MM.1S (cell line): ENCODE measurements around the gene PCDHA4.

Experiments used
- DNase-seq: peaks from one replicate; pipeline ENCODE4 v3.0.0-alpha.2; 2015
- H2AFZ ChIP-seq: fragments of 300-600 bp; sonication (generic); 2 replicates; pipeline ENCODE4 v1.6.0; 2016; ENCODE audit warnings: antibody characterized with exemption, low read length
- H3F3A ChIP-seq: fragments of 300-600 bp; sonication (generic); 2 replicates; pipeline ENCODE4 v1.6.1; 2016; ENCODE audit warnings: mild to moderate bottlenecking, antibody characterized with exemption, low read length, moderate library complexity, mixed read lengths; ENCODE audit not compliant: insufficient read depth
- H3K27ac ChIP-seq: fragments of 300-600 bp; sonication (generic); 2 replicates; pipeline ENCODE4 v1.5.1; 2016; ENCODE audit warnings: mild to moderate bottlenecking, low read length
- H3K27me3 ChIP-seq: fragments of 300-600 bp; sonication (generic); replicated peaks from 2 replicates; pipeline ENCODE4 v1.6.0; 2016; ENCODE audit warnings: low read length; ENCODE audit not compliant: insufficient read depth
- H3K36me3 ChIP-seq: fragments of 300-600 bp; sonication (generic); replicated peaks from 2 replicates; pipeline ENCODE4 v1.6.1; 2016; ENCODE audit warnings: mild to moderate bottlenecking, low read length, mixed read lengths; ENCODE audit not compliant: insufficient read depth
- H3K4me1 ChIP-seq: fragments of 300-600 bp; sonication (generic); 2 replicates; pipeline ENCODE4 v1.6.1; 2016; ENCODE audit warnings: low read length, mixed read lengths
- H3K4me2 ChIP-seq: fragments of 300-600 bp; sonication (generic); 2 replicates; pipeline ENCODE4 v1.6.0; 2016; ENCODE audit warnings: low read depth, low read length
- H3K4me3 ChIP-seq: fragments of 300-600 bp; sonication (generic); 2 replicates; pipeline ENCODE4 v1.5.1; 2016; ENCODE audit warnings: low read length, mixed read lengths
- H3K79me2 ChIP-seq: fragments of 300-600 bp; sonication (generic); 2 replicates; pipeline ENCODE4 v1.6.1; 2016; ENCODE audit warnings: mixed run types, low read length, mixed read lengths
- H3K9ac ChIP-seq: fragments of 300-600 bp; sonication (generic); 2 replicates; pipeline ENCODE4 v1.6.1; 2016; ENCODE audit warnings: low read length, mixed read lengths
- H3K9me2 ChIP-seq: fragments of 300-600 bp; sonication (generic); replicated peaks from 2 replicates; pipeline ENCODE4 v1.6.1; 2016; ENCODE audit warnings: mild to moderate bottlenecking, low read length, mixed read lengths; ENCODE audit not compliant: insufficient read depth
- H3K9me3 ChIP-seq: fragments of 300-600 bp; sonication (generic); replicated peaks from 2 replicates; pipeline ENCODE4 v1.6.1; 2016; ENCODE audit warnings: mild to moderate bottlenecking, low read length, mixed read lengths; ENCODE audit not compliant: insufficient read depth
- H4K20me1 ChIP-seq: fragments of 300-600 bp; sonication (generic); 2 replicates; pipeline ENCODE4 v1.6.1; 2016; ENCODE audit warnings: mild to moderate bottlenecking, low read length, moderate library complexity, mixed read lengths; ENCODE audit not compliant: insufficient read depth
- CTCF ChIP-seq: fragments of 300-600 bp; sonication (generic); IDR thresholded peaks from 2 replicates; pipeline ENCODE4 v1.5.1; 2016; ENCODE audit warnings: antibody characterized with exemption, low read length, mixed read lengths
- EZH2 ChIP-seq: fragments of 300-600 bp; sonication (generic); optimal IDR thresholded peaks from 2 replicates; pipeline ENCODE3; 2017; ENCODE audit warnings: low read depth, mild to moderate bottlenecking, antibody characterized with exemption, low read length, mixed read lengths
- EZH2phosphoT487 ChIP-seq: fragments of 300-600 bp; sonication (generic); IDR thresholded peaks from 2 replicates; pipeline ENCODE4 v1.6.1; 2018; ENCODE audit warnings: antibody characterized with exemption, low read length

The PCDHA4 gene

GRCh38 chr5:140806834-140807775 is at the start of gene PCDHA4:
PCDHA4 (plus strand) TSS chr5:140807068.
- no peak within 1 kb of the TSS for H3K9ac ChIP-seq
- no peaks in the 10 kb centered on the region for H3K9me3 ChIP-seq
- H3K9me2 ChIP-seq = no peaks in the 10 kb centered on the region
- H3K36me3 ChIP-seq = no peaks in the 10 kb centered on the region
- no peaks in the 10 kb centered on the region for H3F3A ChIP-seq
- no peak for DNase-seq
- H2AFZ ChIP-seq = no peak within 1 kb of the TSS
- no peaks in the 10 kb centered on the region for H3K79me2 ChIP-seq
- no peak within 1 kb of the TSS for H3K4me3 ChIP-seq
- H3K27ac ChIP-seq = no peak within 1 kb of the TSS
- no peaks in the 10 kb centered on the region for H3K27me3 ChIP-seq
- no peaks in the 10 kb centered on the region for H3K4me1 ChIP-seq
- H4K20me1 ChIP-seq = no peaks in the 10 kb centered on the region
- H3K4me2 ChIP-seq = no peak within 1 kb of the TSS
- TF ChIP-seq CTCF (peak; percentile 27), EZH2 (no peak)

GRCh38 chr5:140764177-140764973 is 42.5 kb upstream of the PCDHA4 start:
- DNase-seq = no peak
- no peaks in the 10 kb centered on the region for H3K9me3 ChIP-seq
- no peak overlapping the region for H3K27ac ChIP-seq
- no peaks in the 10 kb centered on the region for H3K27me3 ChIP-seq
- TF ChIP-seq CTCF (no peak), EZH2 (no peak), EZH2phosphoT487 (no peak)
- no peaks in the 10 kb centered on the region for H3K9me2 ChIP-seq
- no peak overlapping the region for H3K9ac ChIP-seq
- H3K4me1 ChIP-seq = no peaks in the 10 kb centered on the region
- H3K79me2 ChIP-seq = no peaks in the 10 kb centered on the region
- no peaks in the 10 kb centered on the region for H4K20me1 ChIP-seq
- H3K4me3 ChIP-seq = no peak overlapping the region
- no peak overlapping the region for H2AFZ ChIP-seq
- H3F3A ChIP-seq = no peaks in the 10 kb centered on the region
- H3K4me2 ChIP-seq = no peak overlapping the region
- no peaks in the 10 kb centered on the region for H3K36me3 ChIP-seq

- Histone ChIP-seq H3K4me1 (no peaks in the 10 kb centered on the region), H3K9me3 (no peaks in the 10 kb centered on the region)
Observed at GRCh38 chr5:140767444-140767843, 39.4 kb upstream of the PCDHA4 start.

More at GRCh38 chr5:140767444-140767843, 39.4 kb upstream of the PCDHA4 start:
- Histone ChIP-seq H2AFZ (no peak overlapping the region), H3K9me2 (no peaks in the 10 kb centered on the region), H3K4me2 (no peak overlapping the region), H3K36me3 (no peaks in the 10 kb centered on the region), H3K9ac (no peak overlapping the region), H4K20me1 (no peaks in the 10 kb centered on the region), H3K79me2 (no peaks in the 10 kb centered on the region), H3F3A (no peaks in the 10 kb centered on the region), H3K27ac (no peak overlapping the region), H3K27me3 (no peaks in the 10 kb centered on the region), H3K4me3 (no peak overlapping the region)
- TF ChIP-seq EZH2phosphoT487 (no peak), EZH2 (no peak), CTCF (no peak)
- no peak for DNase-seq
